ENCODE results near the gene KIF18A. TPM values are rescaled to one million over a fixed set of nuclear protein-coding genes. Genes with fewer than 3 reads are reported as not detected.
A peak's percentile ranks its signal among the peaks of the same experiment; 100 is the strongest.

The KIF18A gene
- total and polyA plus RNA-seq, 7 donors = under 0.01 to 2.7 (median 0.49) TPM

GRCh38 chr11:28117712-28118111, 9.8 kb upstream of the KIF18A start:
- no peak overlapping the region for H3K27ac ChIP-seq
- H3K4me3 ChIP-seq = no peak overlapping the region
- 97 to 98% methylated on average over 4 of the region's 4 CpGs for WGBS, 2 donors
- no peaks in the 10 kb centered on the region for H3K27me3 ChIP-seq
- DNase-seq = no peak
- H3K9me3 ChIP-seq = no peaks in the 10 kb centered on the region
- no peak for TF ChIP-seq CTCF (IDR thresholded peaks at IDR 0.05)
- no peak for TF ChIP-seq POLR2AphosphoS5 (IDR thresholded peaks at IDR 0.05)
- TF ChIP-seq EP300 (IDR thresholded peaks at IDR 0.05) = no peak
- no peak for TF ChIP-seq POLR2A (IDR thresholded peaks at IDR 0.05)
- H3K4me1 ChIP-seq = peaks cover 0 to 14% (median 0%) of the 10 kb centered on the region in 4 donors
- peaks cover 0 to 34% (median 3%) of the 10 kb centered on the region in 4 donors for H3K36me3 ChIP-seq
- intact Hi-C loops (cut with DNase I) = no loop called here

- intact Hi-C loops (cut with DNase I) = no loop called here
- Histone ChIP-seq H3K4me3 (no peak overlapping the region), H3K9me3 (no peaks in the 10 kb centered on the region), H3K36me3 (peaks cover 0 to 34% (median 3%) of the 10 kb centered on the region in 4 donors), H3K4me1 (peaks cover 0 to 16% (median 12%) of the 10 kb centered on the region in 4 donors), H3K27me3 (no peaks in the 10 kb centered on the region), H3K27ac (no peak overlapping the region)
- 96 to 100% methylated on average over 1 of the region's 1 CpG for WGBS, 2 donors
- TF ChIP-seq POLR2A (IDR thresholded peaks at IDR 0.05) (no peak), EP300 (IDR thresholded peaks at IDR 0.05) (no peak), POLR2AphosphoS5 (IDR thresholded peaks at IDR 0.05) (no peak), CTCF (IDR thresholded peaks at IDR 0.05) (no peak)
- no peak for DNase-seq
Observed at GRCh38 chr11:28114731-28115130, 6.8 kb upstream of the KIF18A start.

- Histone ChIP-seq H3K4me1 (peaks cover 0 to 22% (median 18%) of the 10 kb centered on the region in 4 donors), H3K36me3 (peaks cover 0 to 34% (median 3%) of the 10 kb centered on the region in 4 donors), H3K9me3 (no peaks in the 10 kb centered on the region), H3K27me3 (no peaks in the 10 kb centered on the region), H3K4me3 (no peak overlapping the region), H3K27ac (no peak overlapping the region)
- 97 to 98% methylated on average over 4 of the region's 4 CpGs for WGBS, 2 donors
- intact Hi-C loops (cut with DNase I) = no loop called here
- no peak for TF ChIP-seq EP300 (IDR thresholded peaks at IDR 0.05)
- no peak for TF ChIP-seq POLR2A (IDR thresholded peaks at IDR 0.05)
- no peak for TF ChIP-seq CTCF (IDR thresholded peaks at IDR 0.05)
- no peak for TF ChIP-seq POLR2AphosphoS5 (IDR thresholded peaks at IDR 0.05)
- DNase-seq = no peak
Observed at GRCh38 chr11:28114116-28114515, 6.2 kb upstream of the KIF18A start.

- Histone ChIP-seq H3K36me3 (peaks cover 0 to 25% (median 3%) of the 10 kb centered on the region in 4 donors), H3K4me1 (peaks cover 0 to 38% (median 27%) of the 10 kb centered on the region in 4 donors), H3K4me3 (peak overlapping the region; percentile 44 to 73 (median 64)), H3K27me3 (no peaks in the 10 kb centered on the region), H3K27ac (peak overlapping the region; percentile 75 to 88 (median 78)), H3K9me3 (no peaks in the 10 kb centered on the region)
- TF ChIP-seq EP300 (IDR thresholded peaks at IDR 0.05) = no peak
- no peak for TF ChIP-seq POLR2AphosphoS5 (IDR thresholded peaks at IDR 0.05)
- DNase-seq = no peak
- intact Hi-C loops (cut with DNase I) = no loop called here
Observed at GRCh38 chr11:28110821-28111200, 2.9 kb upstream of the KIF18A start.

GRCh38 chr11:28110108-28110820, 2.3 kb upstream of the KIF18A start:
- 0% methylated on average over 31 of the region's 31 CpGs for WGBS, 2 donors
- DNase-seq = peak; percentile 86
- Histone ChIP-seq H3K4me3 (peak overlapping the region; percentile 44 to 73 (median 64)), H3K9me3 (no peaks in the 10 kb centered on the region), H3K27me3 (no peaks in the 10 kb centered on the region), H3K27ac (peak overlapping the region; percentile 75 to 88 (median 78)), H3K36me3 (peaks cover 0 to 19% (median 3%) of the 10 kb centered on the region in 4 donors), H3K4me1 (peaks cover 0 to 38% (median 27%) of the 10 kb centered on the region in 4 donors)
- TF ChIP-seq EP300 (IDR thresholded peaks at IDR 0.05) = no peak
- no peak for TF ChIP-seq CTCF (IDR thresholded peaks at IDR 0.05)
- peak; percentile 35 to 76 (median 72) for TF ChIP-seq POLR2AphosphoS5 (IDR thresholded peaks at IDR 0.05)
- TF ChIP-seq POLR2A (IDR thresholded peaks at IDR 0.05) = peak in 1 of 2 donors; percentile 20
- intact Hi-C loops (cut with DNase I) = no loop called here

Data from sigmoid colon (tissue), 7 donors.